HG03280 (cell line): ENCODE results near the gene MC1R.
"Not testable (repeated sequence)": the region's sequence is repeated elsewhere in the genome, so short reads cannot be mapped to it uniquely, and the experiment has no call there.

ENCODE experiments used
- ATAC-seq: cut with Tn5 transposase; IDR thresholded peaks from one replicate; pipeline ENCODE4 v1.9.1; 2021; ENCODE audit warnings: mild to moderate bottlenecking, moderate library complexity; ENCODE audit not compliant: unreplicated experiment

The MC1R gene

DNA sequence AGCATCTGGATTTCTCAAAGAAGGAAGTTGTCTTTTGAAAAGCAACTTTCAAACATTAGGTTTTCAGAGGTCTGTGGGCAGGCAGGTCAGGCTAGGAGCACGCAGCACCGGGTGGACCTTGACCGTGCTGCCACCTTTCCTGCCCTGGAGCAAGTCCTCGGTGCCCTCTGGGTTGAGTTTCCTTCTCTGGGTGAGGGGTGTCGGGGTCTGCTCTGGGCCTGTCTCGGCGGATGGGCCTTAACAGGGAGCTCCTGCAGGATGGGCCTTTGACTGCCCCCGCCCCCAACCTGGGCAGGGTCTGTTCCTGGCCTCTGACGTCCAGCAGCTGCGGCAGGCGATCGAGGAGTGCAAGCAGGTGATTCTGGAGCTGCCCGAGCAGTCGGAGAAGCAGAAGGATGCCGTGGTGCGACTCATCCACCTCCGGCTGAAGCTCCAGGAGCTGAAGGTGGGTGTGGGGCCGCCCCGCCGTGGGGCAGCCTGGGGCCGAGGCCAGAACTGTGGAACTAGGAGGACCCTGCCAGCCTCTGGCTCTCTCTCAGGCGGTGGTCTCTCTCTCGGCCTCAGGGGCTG is 38.6 kb downstream of the MC1R start:
- ATAC-seq: no peak

DNA sequence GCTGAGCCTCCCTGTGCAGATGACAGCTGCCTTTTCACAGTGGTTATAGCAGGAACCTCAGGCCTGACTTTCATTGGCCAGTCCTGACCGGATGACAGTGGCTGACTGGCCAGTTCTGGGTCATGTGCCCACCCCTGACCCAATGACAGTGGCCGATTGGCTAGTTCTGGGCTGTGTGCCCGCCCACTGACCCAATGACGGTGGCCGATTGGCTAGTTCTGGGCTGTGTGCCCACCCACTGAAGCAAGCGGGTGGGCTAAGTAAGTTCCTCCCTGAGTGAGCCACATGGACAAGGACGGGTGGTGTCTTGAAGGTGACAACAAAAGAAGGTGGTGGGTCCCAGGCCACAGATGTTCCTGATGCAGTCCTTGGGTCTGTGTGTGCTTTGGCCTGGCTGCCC is 39.4 kb downstream of the MC1R start:
- no peak for ATAC-seq

DNA sequence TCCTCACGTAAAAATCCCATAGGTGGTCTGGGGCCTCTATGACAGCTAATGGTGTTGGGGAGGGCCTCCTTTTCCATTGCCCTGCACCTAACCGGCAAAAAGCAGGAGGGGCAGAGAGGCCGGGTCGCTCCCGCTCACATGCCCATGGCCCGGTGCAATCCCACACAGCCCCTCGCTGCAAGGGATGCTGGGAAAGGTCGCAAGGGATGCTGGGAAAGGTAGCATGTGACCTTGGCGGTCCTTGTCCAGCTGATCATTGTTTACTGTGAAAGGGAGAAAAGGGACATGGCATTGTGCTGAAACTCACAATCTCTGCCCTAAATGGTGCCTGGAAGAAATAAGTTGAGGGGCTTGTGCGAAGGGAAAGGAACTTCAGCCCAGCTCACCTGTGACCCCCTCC is 39.9 kb downstream of the MC1R start:
- ATAC-seq: no peak

DNA sequence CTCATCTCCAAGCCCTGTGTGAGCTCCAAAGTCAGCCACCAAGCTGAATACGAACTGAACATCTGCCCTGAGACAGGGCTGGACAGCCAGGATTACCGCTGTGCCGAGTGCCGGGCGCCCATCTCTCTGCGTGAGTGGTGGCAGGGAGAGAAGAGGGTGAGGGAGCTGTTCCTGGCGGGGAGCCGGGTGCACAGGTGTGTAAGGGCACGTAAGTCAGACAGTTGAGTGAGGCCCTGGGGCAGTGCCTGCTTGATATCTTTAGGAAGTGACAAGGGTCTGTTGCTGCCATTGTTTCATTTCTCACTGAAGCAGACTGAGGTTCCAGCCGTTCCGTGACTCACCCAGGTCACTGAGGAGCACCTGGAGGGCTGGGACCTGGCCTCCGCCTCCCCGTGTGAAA is 42.3 kb downstream of the MC1R start:
- ATAC-seq: no peak

DNA sequence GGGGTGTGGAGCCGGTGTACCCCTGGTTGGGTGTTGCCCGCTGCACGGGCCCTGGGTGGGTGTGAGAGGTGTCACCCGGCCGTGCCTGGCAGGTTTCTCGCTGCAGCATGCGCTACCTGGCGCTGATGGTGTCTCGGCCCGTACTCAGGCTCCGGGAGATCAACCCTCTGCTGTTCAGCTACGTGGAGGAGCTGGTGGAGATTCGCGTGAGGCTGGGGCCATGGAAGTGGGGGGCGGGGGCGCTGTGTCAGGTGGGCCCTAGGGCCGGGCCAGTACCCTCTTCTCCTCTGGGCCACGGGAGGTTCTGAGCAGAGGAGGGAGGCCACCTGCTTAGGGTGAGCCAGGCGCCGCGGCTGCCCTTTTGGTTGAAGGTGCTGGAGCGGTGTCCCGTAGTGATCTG is 43.3 kb downstream of the MC1R start:
- ATAC-seq: no peak

DNA sequence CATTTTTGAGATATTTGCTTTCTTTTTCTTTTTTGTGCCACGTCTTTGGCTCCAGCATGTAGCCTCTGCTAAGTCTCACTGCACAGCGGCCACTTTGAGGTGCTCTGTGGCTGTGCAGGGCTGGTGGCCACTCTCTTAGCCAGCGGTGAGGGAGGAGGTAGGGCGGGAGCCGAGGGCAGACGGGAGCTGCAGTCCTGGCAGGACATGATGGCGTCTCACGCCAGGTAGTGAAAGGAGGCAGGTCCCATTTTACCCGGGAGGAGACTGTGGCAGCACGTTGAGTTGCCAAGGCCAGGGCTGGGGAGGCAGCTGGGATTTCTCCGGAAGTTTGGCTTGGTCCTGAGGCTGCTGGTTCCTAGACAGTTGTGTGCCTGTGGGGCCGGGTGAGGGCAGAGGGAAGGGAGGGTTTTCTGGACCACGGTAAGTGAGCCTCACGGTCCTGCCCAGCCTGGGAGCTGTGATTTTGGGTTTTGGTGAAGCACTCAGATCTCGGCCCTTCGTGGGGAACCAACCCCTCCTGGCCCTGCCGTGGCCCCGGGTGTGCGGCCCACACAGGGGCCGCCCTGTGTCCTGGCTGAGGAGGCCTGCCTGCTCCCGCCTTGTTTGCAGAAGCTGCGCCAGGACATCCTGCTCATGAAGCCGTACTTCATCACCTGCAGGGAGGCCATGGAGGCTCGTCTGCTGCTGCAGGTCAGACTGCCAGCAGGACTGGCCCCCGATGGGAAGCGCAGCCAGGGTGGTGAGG is 44.3 kb downstream of the MC1R start:
- ATAC-seq: no peak

DNA sequence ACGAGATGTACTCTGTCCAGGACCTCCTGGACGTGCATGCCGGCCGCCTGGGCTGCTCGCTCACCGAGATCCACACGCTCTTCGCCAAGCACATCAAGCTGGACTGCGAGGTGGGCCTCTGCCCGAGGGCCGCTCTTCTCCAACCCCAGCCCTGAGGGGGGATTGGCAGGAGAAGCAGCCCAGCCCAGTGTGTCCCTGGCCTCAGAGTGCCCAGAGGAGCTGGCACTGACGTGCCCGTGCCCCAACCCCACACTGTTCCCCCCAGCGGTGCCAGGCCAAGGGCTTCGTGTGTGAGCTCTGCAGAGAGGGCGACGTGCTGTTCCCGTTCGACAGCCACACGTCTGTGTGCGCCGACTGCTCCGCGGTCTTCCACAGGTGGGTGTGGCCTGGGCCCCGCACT is 45.5 kb downstream of the MC1R start:
- ATAC-seq: no peak

DNA sequence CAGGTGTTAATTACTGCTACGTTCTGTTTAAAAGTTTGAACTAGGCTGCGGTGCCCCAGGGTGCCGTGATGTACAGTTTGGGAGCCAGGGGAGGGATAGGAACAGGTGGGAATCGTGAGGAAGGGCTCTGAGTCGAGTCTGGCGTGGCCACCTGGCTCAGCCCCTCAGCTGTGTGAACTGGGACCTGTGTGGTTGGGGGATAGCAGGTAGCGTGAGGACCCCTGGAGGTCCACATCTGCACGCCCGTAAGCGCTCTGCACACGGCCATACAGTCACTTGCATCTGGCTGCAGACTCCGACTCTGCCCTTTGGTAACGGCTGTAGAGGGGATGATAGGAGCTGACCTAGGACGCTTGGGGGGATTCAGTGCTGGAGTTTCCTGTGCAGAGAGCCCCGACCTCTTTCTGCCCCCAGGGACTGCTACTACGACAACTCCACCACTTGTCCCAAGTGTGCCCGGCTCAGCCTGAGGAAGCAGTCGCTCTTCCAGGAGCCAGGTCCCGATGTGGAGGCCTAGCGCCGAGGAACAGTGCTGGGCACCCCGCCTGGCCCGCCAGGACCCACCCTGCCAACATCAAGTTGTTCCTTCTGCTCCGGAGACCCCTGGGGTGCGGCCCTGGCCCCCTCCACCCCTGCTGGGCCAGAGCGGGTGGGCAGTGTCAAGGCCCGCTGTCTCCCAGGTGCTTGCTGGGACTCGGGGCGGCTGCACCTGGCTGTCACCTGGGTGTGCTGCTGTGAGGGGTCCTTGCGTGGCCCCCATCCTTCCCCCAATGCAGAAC is 47.0 kb downstream of the MC1R start:
- no peak for ATAC-seq

DNA sequence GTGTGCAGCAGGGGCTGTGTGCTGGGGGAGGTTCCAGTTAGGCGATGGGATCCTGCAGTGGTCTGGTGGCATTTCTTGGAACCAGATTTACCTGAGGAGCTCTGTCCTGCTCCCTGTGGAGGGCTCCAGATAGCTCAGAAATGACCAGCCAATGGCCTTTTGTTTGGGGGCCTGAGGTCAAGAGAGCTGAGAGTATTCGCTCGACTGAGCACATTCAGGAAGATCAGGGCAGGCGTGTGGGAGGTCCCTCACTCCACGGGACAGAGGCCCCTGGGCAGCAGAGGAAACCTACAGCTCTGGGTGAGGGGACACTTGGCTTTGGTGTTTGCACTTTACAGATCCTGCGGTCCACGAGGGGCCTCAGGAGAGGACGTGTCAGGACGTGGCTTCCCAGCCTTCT is 48.1 kb downstream of the MC1R start:
- ATAC-seq: no peak

DNA sequence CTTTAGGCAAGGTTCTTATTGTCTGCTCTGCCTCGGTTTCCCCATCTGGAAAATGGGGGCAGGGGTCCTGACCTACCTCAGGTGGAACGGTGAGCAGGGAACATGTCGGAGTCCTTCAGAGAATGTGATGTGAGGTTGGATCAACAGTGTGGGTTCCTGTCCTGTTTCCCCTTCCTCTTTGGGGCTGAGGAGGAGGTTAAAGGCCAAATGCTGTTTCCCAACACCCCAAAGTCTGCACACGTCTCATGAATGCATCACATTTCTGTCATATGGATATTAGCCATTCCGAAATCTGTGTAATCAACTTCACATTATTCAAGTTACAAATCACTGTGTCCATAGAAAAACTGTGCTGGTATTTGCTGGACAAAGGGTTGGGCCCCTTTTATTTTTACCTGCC is 48.8 kb downstream of the MC1R start:
- ATAC-seq: not testable (repeated sequence)

DNA sequence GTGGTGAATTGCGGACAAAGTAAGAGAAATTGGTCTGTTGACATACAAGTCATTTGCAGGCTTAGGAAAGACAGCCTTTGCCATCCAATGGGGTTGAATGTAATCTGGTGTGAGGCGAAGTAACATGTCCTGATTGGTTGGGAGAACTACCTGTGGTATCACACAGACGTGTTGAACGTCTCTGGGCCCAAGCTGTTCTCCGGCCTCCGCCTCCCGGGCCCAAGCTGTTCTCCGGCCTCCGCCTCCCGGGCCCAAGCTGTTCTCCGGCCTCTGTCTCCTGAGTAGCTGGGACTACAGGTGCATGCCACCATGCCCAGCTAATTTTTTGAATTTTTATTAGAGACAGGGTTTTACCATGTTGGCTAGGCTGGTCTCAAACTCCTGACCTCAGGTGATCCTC is 49.4 kb downstream of the MC1R start:
- not testable (repeated sequence) for ATAC-seq

DNA sequence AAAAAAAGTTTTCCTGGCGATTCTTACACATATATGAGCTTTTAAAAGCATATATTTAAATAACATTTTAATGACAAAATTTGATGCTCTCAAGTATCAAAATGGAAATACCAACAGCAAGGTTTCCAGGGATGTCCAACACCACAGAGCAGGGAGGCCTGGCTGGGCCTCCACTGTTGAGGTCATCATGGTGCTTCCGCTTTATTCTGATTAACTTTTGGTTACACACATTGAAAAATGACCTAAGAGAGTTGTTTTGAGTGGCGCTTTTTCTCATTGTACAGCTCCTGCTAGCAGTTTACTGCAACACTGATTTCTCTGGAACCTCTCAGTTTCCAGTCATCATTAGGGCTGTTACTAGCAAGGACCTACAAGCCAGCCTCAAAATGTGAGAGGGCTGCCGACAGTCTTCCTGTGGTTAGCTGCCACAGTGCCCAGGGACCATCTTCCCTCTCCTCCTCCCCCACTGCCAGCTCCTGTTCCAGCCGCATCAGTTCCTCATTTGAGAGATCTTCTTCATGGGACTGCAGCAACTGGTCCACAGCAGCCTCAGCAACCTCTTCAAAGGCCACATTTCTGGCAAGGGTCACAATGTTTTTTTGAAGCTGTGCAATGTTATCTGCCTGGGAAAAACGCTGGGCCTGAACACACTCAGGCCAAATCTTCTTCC is 51.2 kb downstream of the MC1R start:
- no peak for ATAC-seq
